ENCODE results near the gene ABCB8.

The ABCB8 gene

DNA sequence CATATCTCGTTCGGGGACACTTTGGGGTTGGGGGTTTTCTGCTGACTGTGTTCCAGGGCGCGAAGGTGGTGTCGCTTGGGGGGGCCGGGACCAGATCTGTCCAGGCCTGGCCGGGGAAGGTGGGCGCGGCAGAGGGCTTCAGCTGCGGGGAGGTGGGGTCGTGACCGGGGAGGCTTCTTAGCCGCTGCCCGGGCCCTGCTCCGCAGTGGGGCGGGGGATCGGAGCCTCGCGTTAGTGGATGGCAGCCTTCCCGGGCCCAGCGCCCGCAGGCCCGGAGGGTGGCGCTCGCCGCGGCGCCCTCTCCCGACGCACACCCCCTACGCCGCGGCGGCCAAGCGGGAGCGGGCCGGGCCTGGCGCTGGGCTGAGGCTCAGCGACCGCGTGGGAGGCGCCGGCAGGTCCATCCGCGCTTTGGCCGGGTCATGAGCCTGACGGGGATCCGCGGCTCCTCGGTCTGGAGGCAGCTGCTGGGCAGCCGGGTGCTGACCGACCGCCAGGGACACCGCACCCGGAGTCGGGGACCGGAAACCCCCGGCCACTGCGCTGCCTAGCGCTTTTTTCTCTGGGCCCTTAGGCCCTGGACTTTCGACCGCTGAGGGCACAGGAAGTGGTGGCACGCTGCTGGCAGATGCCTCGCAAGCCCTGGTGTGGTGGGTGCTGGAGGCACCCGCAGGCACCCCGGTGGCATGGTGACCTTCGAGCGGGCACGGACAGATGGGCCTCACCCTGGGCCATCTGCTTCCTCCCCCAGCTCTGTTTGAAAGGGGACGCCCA, 59.2 kb downstream of the ABCB8 start:
- DNase-seq (ENCODE audit: low read depth) = no peak

DNA sequence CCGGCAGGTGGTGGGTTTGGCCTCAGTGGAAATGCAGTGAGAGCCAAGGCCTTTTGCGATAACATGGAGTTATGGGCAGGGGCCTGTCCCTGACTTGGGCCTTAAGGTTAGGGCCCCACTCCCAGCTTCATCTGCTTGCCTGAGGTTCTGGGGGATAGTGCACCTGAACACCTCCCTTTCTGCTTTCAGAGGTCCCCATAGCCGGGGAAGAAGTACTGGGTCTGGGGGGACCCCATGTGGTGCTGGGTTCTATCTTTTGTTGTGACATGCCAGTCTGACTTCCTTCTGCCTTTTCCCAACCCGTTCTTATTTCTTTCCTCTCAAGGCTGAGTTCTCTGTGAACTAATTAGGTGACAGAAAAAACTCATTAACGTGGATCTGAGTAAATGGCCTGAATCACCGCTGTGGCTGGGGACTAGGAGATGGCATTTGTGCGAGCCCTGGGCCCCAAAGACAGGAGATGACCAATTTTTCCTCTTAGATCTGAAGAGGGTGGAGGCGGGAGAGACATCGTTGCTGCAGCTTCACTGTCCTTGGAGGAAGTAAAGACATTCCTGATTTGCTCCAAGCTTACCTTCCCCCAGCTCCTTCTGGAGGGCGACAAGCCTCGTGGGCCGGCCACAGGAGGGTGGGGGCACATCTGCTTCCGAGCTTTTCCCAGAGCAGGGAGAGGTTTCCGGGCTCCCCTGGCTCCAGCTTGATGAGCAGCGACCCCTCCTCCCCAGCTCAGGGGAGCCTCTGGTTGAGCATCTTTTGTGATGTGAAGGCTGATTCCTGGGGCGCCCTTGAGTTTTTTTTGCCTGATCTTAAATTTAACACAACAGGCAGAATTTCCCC, 60.0 kb downstream of the ABCB8 start:
- DNase-seq (ENCODE audit: low read depth) = no peak

DNA sequence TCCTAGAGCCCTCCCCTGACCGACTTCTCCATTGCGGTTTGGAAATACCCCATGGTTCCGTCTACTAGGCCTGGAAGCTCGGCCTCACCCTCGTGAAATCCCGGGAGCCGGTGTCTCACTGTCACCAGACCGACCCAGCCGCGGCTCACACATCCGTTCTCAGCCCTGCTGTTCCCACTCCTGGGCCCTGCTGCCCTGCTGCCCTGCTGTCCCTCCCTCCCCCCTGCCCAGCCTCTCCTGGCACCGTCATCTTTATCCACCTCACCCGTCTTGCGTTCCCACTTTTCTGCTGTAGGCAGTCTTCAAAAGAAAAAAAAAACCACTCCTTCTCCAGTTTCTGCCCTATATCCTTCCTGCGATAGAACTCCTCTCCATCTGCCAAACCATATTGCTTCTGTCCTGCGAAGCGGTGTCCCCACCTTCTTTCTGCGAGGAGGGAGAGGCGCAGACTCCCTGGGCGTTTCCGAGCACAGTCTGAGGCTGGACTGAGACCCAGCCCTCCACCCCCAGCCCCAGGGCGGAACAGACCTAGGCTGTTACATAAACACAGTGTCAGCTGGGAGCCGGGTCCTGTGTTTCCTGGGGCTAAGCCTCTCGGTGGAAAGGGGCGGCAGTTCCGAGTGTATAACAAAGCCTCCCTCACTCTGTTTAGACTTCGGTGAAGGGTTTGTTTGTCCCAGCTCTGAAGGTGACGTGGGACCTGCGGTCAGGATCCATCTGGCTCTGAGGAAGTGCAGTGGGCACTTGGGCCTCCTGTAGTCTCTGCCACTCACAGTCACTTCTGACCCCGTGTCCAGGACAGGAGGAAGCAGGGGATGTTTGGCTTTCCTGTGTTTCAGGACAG, 60.8 kb downstream of the ABCB8 start:
- no peak for DNase-seq (ENCODE audit: low read depth)

DNA sequence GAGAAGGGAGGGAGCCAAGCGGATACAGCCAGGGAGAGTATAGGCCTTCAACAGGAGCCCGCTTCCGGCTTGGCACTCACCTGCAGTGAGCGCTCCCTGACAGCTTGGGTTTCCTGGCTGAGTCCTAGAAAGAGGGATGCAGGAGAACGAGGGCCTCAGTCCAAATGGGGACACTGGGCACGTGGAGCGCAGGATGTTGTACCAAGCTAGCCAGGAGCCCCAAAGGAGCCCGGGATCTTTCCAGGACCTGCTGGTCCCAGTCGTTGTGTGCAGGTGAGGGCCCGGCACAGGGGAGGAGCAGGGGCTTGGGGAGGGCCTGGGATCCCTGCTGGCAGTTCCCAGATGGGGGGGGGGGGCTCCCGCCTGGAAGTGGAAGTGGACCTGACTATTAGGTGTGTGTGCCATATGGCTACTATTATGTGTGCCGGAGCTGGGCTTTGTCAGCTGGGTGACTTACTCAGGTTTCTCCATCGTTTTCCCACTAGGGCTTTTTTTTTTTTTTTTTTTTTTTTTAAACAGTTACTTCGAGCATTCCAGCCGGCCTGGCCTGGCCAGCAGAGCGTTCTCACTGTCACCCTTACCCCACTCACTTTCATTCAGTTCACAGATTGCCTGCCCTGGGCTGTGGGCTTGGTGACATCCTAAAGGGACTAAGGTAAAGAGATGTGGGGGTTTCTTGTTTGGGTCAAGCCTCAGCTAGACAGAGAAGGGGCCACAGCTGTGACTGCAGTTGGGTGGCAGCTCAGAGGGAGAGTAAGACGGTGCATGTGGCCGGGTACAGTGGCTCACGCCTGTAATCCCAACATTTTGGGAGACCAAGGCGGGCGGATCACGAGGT, 61.9 kb downstream of the ABCB8 start:
- DNase-seq (ENCODE audit: low read depth) = no peak

DNA sequence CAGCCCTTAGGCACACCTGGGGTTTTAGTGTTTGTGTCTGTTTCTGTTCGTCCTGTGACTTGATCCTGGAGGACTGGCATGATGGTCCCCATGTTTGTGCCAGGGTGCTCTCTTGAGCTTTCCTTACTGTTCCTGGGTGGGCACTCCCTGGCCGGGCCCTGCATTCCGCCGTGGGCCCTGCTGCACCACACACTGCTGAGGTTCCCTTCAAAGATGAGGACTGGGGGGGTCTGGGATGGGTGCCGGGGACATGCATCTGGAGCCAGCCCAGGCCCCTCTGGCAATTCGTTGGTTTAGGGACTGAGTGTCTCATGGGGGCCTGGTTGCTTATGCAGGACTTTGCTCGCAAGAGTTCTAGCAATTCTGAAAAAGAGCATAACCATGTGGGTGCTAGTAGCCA, 62.8 kb downstream of the ABCB8 start:
- no peak for DNase-seq (ENCODE audit: low read depth)

DNA sequence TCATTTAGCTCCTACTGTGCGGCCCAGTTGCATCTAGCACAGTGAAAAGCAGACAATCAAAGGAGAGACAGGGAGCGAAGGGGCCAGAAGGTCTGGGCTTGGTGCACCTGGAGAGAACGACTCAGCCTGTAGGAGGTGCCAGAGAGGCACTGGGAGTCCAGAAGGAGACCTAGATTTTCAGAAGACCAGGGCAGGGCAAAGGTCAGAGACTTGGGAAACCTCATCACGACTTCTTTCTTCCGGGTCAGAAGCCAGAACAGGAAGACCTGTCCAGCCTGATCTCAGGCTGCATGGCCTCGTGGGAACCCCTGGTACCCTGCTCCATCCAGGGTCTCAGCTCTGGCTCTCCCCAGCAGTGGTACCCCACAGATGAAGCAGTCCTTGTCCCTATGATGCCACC, 63.2 kb downstream of the ABCB8 start:
- DNase-seq (ENCODE audit: low read depth) = no peak

DNA sequence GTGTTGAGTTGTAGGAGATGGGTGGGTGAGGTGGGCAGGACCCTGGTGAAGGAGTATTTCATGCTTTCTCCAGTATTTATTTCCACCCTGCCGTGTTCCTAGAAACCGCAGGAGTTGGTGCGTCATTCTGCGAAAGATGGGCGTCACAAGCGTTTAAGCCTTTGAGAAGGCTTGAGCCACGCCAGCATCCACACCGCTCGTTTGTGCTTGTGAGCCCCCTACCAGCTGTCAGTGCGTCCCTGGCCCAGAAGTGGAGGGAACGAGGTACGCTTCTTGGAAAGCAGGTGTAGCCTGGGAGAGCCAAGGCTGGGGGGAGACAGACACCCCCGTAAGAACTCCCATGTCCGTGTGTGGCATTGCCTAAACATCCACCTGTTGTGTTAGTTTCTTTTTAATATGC, 63.7 kb downstream of the ABCB8 start:
- DNase-seq (ENCODE audit: low read depth) = no peak

DNA sequence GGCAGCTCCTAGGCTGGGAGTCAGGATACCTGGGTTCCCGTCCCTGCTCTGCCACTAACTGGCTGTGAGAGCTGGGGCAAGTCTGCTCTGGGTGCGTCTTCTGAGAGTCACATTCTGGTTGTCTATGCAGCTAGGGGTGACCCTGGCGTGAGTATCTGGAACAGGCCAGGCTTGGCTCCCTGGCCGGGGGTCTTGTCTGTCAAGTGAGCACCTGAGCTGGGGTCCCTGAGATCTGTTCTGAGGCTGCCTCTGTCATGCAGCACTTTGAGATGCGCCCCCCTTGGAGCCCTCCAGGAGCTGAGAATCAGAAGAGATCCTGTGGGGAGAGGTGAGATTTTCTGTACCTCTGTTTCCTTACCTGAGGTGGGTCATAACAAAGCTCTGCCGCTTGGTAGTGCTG, 65.5 kb downstream of the ABCB8 start:
- DNase-seq (ENCODE audit: low read depth) = no peak

DNA sequence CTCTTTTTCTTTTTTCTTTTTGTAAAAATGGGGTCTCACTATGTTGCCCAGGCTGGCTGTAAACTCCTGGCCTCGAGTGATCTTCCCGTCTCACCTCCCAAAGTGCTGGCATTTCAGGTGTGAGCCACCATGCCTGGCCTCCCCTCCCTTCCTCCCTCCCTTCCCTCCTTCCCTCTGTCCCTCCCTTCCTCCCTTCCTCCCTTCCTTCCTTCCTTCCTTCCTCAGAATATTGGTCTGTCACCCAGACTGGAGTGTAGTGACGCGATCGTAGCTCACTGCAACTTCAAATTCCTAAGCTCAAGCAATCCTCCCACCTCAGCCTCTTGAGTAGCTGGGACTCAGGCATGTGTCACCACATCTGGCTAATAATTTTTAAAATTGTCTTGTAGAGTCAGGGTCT, 66.4 kb downstream of the ABCB8 start:
- DNase-seq (ENCODE audit: low read depth) = no peak

DNA sequence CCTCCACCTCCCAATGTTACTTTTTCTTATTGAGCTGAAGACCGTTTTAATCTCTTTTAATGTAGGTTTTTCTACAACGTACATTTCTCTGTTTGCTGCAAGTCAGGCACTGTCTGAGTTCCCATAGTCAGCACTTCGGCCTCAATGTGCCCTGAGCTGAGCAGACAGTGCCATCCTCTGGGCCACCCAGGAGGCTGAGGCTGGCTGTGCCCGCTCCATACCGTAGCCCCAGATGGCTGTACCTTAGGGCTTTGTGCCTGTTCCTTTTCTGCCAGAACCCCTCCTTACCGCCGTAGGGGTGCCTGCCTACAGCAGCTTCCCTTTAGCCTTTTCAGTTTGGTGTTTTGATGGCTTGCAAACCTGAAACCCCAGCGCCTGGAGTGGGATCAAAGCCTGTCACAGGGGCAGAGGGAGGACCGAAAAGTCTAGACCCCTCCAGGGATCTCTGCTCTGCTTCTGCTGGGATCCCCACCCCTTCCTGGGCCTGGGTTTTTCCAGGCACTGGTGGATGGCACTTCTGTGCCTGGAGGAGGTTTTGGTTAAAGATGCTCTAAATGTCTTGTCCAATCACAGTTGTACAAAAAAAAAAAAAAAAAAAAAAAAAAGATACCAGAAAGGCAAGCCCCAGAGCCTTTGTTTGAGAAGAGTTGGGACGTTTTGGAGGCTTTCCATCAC, 67.0 kb downstream of the ABCB8 start:
- DNase-seq (ENCODE audit: low read depth) = no peak

DNA sequence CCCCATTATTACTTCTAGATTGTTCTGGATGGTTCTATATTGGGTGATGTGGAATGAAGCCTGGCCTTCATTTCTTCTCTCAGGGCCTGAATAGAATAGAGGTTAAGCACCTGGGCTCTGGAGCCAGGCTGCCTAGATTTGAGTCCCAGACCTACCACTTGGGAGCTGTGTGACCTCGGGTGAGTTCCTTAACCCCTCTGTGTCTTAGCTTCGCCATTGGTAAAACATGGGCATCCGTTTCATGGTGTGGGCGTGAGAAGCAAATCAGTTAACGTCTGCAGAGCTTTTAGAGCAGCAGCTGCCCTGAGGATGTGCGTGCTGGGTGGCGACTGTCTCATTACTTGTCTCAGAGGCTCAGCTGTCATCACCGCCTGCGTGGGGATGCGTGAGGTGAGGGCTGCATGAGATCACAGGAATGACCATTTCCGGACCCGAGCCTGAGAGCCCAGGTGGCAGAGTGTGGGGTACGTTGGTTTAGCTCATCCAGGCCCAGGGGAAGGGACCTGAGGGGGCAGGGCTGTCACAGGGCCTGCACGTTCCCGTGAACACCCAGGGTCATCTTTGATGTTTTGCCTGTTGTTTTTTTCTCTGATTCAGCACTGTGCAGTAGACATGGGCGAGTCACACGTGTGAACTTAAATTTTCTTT, 67.7 kb downstream of the ABCB8 start:
- DNase-seq (ENCODE audit: low read depth) = no peak

Data from stimulated activated CD8-positive, alpha-beta memory T cell treated with anti-CD3 and anti-CD28 coated beads, Interleukin-15, amount 100 ng/mL, for 24 hours (primary cell).